Mesodermal cell (in vitro differentiated cells): ENCODE data around the gene HOXB1.
A peak's percentile ranks its signal among the peaks of the same experiment; 100 is the strongest.
"Not testable (repeated sequence)": the region's sequence is repeated elsewhere in the genome, so short reads cannot be mapped to it uniquely, and the experiment has no call there.

Experiments
- H3K27ac ChIP-seq: 2 replicates; pipeline ENCODE4 v1.7.0; 2013; ENCODE audit warnings: mild to moderate bottlenecking, low read depth, low read length, moderate library complexity; ENCODE audit not compliant: severe bottlenecking
- H3K36me3 ChIP-seq: 2 replicates; pipeline ENCODE4 v1.7.1; 2013; ENCODE audit warnings: mild to moderate bottlenecking, low read length, moderate library complexity; ENCODE audit not compliant: control insufficient read depth, insufficient read depth
- H3K4me1 ChIP-seq: one replicate; pipeline ENCODE4 v1.7.1; 2013; ENCODE audit warnings: mild to moderate bottlenecking, low read length; ENCODE audit not compliant: insufficient read depth, control insufficient read depth, poor library complexity, severe bottlenecking
- H3K4me3 ChIP-seq: 2 replicates; pipeline ENCODE4 v1.7.0; 2013; ENCODE audit warnings: low read length, control low read depth, mild to moderate bottlenecking; ENCODE audit not compliant: insufficient read depth, poor library complexity, severe bottlenecking; ENCODE audit errors: extremely low read depth
- H3K9me3 ChIP-seq: 2 replicates; pipeline ENCODE4 v1.7.1; 2013; ENCODE audit warnings: mild to moderate bottlenecking, low read length, moderate library complexity; ENCODE audit not compliant: control insufficient read depth
- WGBS, 2 experiments: methylation state at CpG; one replicate each; pipeline ENCODE4 v1.1.5; 2013; ENCODE audit warnings: missing lambda C conversion rate in 2 of 2; ENCODE audit not compliant: insufficient coverage in 2 of 2; 5-methylcytosine and 5-hydroxymethylcytosine counted together

Gene HOXB1

GRCh38 chr17:48513097-48513496, 17.7 kb downstream of the HOXB1 start:
- H3K4me1 ChIP-seq: peaks cover 6% of the 10 kb centered on the region
- WGBS, 2 experiments: 83 to 88% methylated on average over 4 to 6 of the region's 7 CpGs
- peak overlapping the region; percentile 43 for H3K27ac ChIP-seq
- H3K9me3 ChIP-seq: no peaks in the 10 kb centered on the region
- H3K36me3 ChIP-seq: no peaks in the 10 kb centered on the region
- H3K4me3 ChIP-seq: no peak overlapping the region

- no peak overlapping the region for H3K4me3 ChIP-seq
- WGBS, 2 experiments: 89 to 92% methylated on average over 4 of the region's 7 CpGs
- peaks cover 21% of the 10 kb centered on the region for H3K4me1 ChIP-seq
- H3K36me3 ChIP-seq: no peaks in the 10 kb centered on the region
- H3K27ac ChIP-seq: no peak overlapping the region
- no peaks in the 10 kb centered on the region for H3K9me3 ChIP-seq
These were observed 19.8 kb downstream of the HOXB1 start for GRCh38 chr17:48510761-48511604.

GRCh38 chr17:48510381-48510760, 20.4 kb downstream of the HOXB1 start:
- Histone ChIP-seq H3K4me3 (no peak overlapping the region), H3K27ac (no peak overlapping the region), H3K9me3 (no peaks in the 10 kb centered on the region), H3K36me3 (no peaks in the 10 kb centered on the region), H3K4me1 (peaks cover 27% of the 10 kb centered on the region)
- 100% methylated on average over 1 of the region's 2 CpGs; no CpG with 5 or more reads in 1 of the 2 experiments for WGBS, 2 experiments

- not testable (repeated sequence) for H3K4me3 ChIP-seq, H3K9me3 ChIP-seq, H3K27ac ChIP-seq, H3K36me3 ChIP-seq
- WGBS, 2 experiments: 80 to 100% methylated on average over 1 of the region's 7 CpGs
- H3K4me1 ChIP-seq: peaks cover 28% of the 10 kb centered on the region
These were observed 21.1 kb downstream of the HOXB1 start for GRCh38 chr17:48509708-48510107.

- Histone ChIP-seq H3K4me3 (no peak overlapping the region), H3K4me1 (peaks cover 33% of the 10 kb centered on the region), H3K9me3 (no peaks in the 10 kb centered on the region), H3K27ac (peak overlapping the region; percentile 11), H3K36me3 (no peaks in the 10 kb centered on the region)
- WGBS, 2 experiments: 79 to 89% methylated on average over 4 to 5 of the region's 5 CpGs
These were observed 24.6 kb downstream of the HOXB1 start for GRCh38 chr17:48506246-48506645.

GRCh38 chr17:48505788-48506187, 25.0 kb downstream of the HOXB1 start:
- peak overlapping the region; percentile 23 for H3K27ac ChIP-seq
- peaks cover 33% of the 10 kb centered on the region for H3K4me1 ChIP-seq
- H3K4me3 ChIP-seq: no peak overlapping the region
- WGBS, 2 experiments: 57 to 83% methylated on average over 1 of the region's 1 CpG
- no peaks in the 10 kb centered on the region for H3K9me3 ChIP-seq
- H3K36me3 ChIP-seq: no peaks in the 10 kb centered on the region

- WGBS, 2 experiments: 100% methylated on average over 1 of the region's 2 CpGs; no CpG with 5 or more reads in 1 of the 2 experiments
- Histone ChIP-seq H3K27ac (no peak overlapping the region), H3K4me1 (peaks cover 39% of the 10 kb centered on the region), H3K9me3 (no peaks in the 10 kb centered on the region), H3K36me3 (no peaks in the 10 kb centered on the region), H3K4me3 (no peak overlapping the region)
These were observed 25.9 kb downstream of the HOXB1 start for GRCh38 chr17:48504953-48505352.

GRCh38 chr17:48503747-48504146, 27.1 kb downstream of the HOXB1 start:
- H3K9me3 ChIP-seq: no peaks in the 10 kb centered on the region
- no peaks in the 10 kb centered on the region for H3K36me3 ChIP-seq
- no peak overlapping the region for H3K4me3 ChIP-seq
- peaks cover 49% of the 10 kb centered on the region for H3K4me1 ChIP-seq
- H3K27ac ChIP-seq: peak overlapping the region; percentile 57
- 44 to 54% methylated on average over 2 to 5 of the region's 5 CpGs for WGBS, 2 experiments

- no peaks in the 10 kb centered on the region for H3K36me3 ChIP-seq
- H3K4me1 ChIP-seq: peaks cover 57% of the 10 kb centered on the region
- no peak overlapping the region for H3K4me3 ChIP-seq
- H3K9me3 ChIP-seq: no peaks in the 10 kb centered on the region
- 96 to 100% methylated on average over 2 to 3 of the region's 4 CpGs for WGBS, 2 experiments
- H3K27ac ChIP-seq: no peak overlapping the region
These were observed 27.9 kb downstream of the HOXB1 start for GRCh38 chr17:48502901-48503300.

GRCh38 chr17:48502312-48502711, 28.5 kb downstream of the HOXB1 start:
- H3K27ac ChIP-seq: no peak overlapping the region
- 80 to 89% methylated on average over 2 of the region's 2 CpGs for WGBS, 2 experiments
- H3K4me3 ChIP-seq: no peak overlapping the region
- peaks cover 61% of the 10 kb centered on the region for H3K4me1 ChIP-seq
- H3K36me3 ChIP-seq: no peaks in the 10 kb centered on the region
- no peaks in the 10 kb centered on the region for H3K9me3 ChIP-seq
